Measurements from ENCODE around the gene FLRT1.

Gene FLRT1

DNA sequence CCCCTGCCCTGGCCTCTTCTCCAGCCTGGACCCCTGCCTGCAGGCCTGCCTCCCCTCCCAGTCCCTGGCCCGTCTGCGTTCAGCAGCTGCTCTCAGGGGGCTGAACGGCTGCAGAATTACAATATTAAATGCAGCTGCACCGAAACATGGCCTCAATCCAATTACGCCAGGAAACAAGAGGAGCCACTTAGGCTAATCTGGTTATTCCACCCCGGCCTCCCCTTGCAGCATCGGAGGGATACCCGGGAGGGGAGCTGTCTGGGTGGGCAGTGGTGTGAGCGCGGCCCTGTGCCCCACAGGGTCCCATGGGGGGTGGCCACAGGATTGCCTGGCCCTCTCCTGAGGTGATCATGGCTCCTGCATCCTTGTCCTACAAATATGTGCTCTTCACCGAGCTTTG is 42.6 kb downstream of the FLRT1 start:
- TF ChIP-seq, protein P1, sequence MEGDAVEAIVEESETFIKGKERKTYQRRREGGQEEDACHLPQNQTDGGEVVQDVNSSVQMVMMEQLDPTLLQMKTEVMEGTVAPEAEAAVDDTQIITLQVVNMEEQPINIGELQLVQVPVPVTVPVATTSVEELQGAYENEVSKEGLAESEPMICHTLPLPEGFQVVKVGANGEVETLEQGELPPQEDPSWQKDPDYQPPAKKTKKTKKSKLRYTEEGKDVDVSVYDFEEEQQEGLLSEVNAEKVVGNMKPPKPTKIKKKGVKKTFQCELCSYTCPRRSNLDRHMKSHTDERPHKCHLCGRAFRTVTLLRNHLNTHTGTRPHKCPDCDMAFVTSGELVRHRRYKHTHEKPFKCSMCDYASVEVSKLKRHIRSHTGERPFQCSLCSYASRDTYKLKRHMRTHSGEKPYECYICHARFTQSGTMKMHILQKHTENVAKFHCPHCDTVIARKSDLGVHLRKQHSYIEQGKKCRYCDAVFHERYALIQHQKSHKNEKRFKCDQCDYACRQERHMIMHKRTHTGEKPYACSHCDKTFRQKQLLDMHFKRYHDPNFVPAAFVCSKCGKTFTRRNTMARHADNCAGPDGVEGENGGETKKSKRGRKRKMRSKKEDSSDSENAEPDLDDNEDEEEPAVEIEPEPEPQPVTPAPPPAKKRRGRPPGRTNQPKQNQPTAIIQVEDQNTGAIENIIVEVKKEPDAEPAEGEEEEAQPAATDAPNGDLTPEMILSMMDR (conservative IDR thresholded peaks at IDR 0.05; ENCODE audit: low read depth, low read length), result no peak
- H3K4me3 ChIP-seq (ENCODE audit: low read depth, low read length), result no peak overlapping the region
- DNase-seq (ENCODE audit: low read depth), result no peak

DNA sequence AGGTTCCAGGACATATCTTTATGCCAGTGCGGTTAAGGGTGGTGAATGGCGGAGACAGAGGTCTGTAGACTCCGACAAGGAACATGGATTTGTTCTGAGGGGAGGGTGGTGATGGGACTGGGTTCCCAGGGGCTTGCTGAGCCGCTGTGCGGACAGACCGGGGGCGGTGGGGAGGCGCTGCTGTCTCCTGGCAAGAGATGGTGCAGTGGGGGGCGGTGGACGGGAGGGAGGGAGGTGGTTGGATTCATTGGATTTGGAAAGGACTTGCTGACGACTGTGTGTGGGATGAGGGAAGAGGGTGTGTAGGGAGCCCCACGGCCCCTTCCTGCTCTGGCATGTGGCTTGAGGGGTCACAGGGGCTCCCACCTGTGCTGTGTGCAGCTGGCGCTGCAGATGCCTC is 43.2 kb downstream of the FLRT1 start:
- DNase-seq (ENCODE audit: low read depth), result no peak
- H3K4me3 ChIP-seq (ENCODE audit: low read depth, low read length), result no peak overlapping the region
- TF ChIP-seq, protein P1 (conservative IDR thresholded peaks at IDR 0.05; ENCODE audit: low read depth, low read length), result no peak

DNA sequence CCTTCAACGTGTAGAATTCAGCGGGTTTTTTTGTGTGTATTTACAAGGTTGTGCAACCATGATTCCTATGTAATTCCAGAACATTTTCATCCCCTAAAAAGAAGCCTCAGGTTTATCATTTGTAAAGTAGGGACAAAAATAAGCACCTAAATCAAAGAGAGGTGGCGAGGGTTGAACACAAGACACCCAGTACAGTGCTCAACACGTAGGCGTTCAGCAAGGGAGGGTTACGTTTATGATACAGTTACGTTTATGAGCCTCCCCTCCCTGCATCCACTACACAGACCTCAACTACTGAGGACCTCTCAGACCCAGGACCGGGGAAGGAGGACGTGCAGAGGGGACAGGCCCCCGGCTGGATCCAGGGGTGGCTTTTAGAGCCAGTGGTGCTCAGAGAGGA is 44.7 kb downstream of the FLRT1 start:
- DNase-seq (ENCODE audit: low read depth), result no peak
- TF ChIP-seq, protein P1 (conservative IDR thresholded peaks at IDR 0.05; ENCODE audit: low read depth, low read length), result no peak
- H3K4me3 ChIP-seq (ENCODE audit: low read depth, low read length), result no peak overlapping the region

DNA sequence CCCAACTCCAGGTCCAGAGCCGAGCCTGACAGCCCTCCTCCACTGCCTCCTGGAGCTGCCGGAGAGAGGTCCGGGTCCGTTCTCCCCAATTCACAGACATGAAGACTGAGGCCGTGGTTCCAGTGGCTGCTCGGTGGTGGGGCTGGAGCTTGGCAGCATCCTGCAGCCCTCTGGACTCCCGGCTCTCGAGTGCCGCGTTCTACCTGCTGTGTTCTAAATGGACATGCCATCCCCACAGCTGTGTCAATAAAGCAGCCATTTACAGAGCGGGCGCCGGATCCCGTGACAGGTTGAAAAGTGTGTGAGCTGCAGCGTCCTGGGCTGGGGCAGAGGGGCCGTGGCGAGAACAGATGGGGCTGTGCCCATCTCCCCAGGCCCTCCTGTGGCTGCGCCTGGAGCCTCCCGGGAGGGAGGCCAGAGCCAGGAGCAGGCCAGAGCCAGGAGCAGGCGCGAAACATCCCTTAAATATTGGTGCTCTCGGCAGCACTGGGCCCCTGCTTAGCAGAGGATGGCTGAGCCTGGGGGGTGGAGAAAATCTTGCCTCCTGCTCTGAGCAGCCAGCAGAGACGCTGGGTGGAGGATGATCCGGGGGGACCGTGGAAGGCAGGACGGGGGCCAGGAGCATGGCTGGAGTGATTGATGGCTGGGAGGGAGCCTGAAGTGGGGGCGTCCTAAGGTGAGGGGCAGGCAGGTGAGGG is 46.2 kb downstream of the FLRT1 start:
- no peak for DNase-seq (ENCODE audit: low read depth)
- no peak overlapping the region for H3K4me3 ChIP-seq (ENCODE audit: low read depth, low read length)
- TF ChIP-seq, protein P1 (conservative IDR thresholded peaks at IDR 0.05; ENCODE audit: low read depth, low read length), result no peak

DNA sequence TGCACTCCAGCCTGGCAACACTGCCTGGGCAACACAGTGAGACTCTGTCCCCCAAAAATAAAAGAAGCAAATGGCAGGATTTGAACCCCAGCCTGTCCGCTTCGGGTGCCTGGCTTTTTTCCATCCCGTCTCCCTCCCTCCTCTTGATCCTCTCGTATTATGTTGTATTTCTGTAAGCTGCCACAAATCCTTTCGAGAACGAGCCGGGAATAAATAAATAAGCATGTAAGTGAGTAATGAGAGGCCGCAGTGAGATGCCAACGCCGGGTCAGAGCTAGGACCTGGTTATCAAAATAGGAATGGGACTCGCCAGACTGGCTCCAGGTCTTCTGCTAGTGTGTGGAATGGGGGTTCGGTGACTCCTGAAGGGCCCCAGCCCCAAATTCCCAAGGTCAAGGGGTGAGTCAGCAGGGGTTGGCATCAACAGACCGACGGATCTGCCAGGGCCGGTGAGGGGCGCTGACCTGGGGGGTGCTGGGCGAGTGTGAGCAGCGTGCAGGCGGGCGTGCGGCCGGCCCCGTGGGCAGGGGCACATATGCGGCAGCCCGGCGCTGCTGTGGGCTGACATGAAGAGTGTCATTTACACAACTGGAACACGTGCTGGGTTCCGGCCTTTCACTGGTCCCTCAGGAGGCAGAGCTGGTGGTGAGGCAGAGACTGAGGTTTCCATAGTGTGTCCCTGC is 47.8 kb downstream of the FLRT1 start:
- H3K4me3 ChIP-seq (ENCODE audit: low read depth, low read length), result no peak overlapping the region
- peak; percentile 17 for DNase-seq (ENCODE audit: low read depth)
- TF ChIP-seq, protein P1 (conservative IDR thresholded peaks at IDR 0.05; ENCODE audit: low read depth, low read length), result no peak

DNA sequence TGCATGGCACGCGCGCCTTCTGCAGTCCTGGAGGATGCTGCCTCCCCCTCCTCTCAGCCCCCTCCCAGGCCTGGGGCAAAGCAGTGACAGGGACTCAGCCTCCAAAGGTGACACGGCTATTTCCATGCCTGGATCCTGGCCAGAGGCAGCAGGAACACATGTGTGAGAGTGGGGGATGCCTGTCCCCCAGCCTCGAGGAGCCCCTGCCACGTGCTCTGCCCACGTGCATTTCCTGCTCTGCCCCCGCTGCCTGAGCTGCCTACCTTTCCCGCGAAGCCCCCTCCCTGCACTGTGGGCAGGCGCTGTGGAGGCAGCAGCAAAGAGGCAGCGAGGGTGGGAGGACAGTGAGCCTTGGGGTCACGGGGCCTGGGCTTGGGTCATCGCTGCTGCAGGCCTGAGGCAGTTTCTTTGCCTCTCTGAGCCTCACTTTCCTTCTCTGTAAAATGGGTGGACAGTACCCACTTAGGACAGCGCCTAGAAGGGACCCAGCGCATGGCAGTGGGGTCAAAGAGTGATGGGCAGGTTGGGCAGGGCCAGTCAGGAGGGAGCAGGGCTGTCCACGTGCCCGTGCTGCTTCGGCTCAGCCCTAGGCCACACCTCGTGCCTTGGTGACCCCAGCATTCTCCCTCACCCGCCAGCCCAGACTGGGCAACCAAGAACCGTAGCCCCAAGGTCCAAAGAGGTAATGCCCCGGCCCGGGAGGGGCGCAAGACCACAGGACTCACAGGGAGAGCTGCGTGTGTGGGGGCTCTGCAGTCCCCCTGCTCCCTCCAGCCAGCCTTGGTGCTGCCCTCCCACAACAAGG is 48.6 kb downstream of the FLRT1 start:
- TF ChIP-seq, protein P1 (conservative IDR thresholded peaks at IDR 0.05; ENCODE audit: low read depth, low read length), result no peak
- DNase-seq (ENCODE audit: low read depth), result no peak
- no peak overlapping the region for H3K4me3 ChIP-seq (ENCODE audit: low read depth, low read length)
